Cardiac fibroblast (primary cell): Measurements from ENCODE around the gene NMNAT3.

Experiments
- DNase-seq, 2 donors: peaks; one replicate each; pipeline versions ENCODE4 v3.0.0 to v3.0.0-alpha.2; 2010; ENCODE audit warnings: low read depth in 2 of 2
- H3K4me3 ChIP-seq, 2 donors: replicated peaks in 1 of 2; 1 replicate in 1 of 2; 2 replicates in 1 of 2; pipeline ENCODE4 v1.5.1; 2011; ENCODE audit warnings: low read depth in 2 of 2, low read length in 2 of 2, mild to moderate bottlenecking in 2 of 2, moderate library complexity in 1 of 2
- CTCF ChIP-seq: IDR thresholded peaks from one replicate; pipeline ENCODE4 v1.5.1; 2011; ENCODE audit warnings: low read depth, mild to moderate bottlenecking, low read length, inconsistent platforms

NMNAT3 gene

GRCh38 chr3:139676632-139677387 lies 962 bp downstream of the NMNAT3 start:
- no peak for DNase-seq
- TF ChIP-seq CTCF, result no peak
- no peak overlapping the region for H3K4me3 ChIP-seq

GRCh38 chr3:139676108-139676507 lies 1.7 kb downstream of the NMNAT3 start:
- no peak overlapping the region for H3K4me3 ChIP-seq
- DNase-seq, result no peak
- no peak for TF ChIP-seq CTCF

- no peak for DNase-seq
- no peak for TF ChIP-seq CTCF
- no peak overlapping the region for H3K4me3 ChIP-seq
These were observed 2.4 kb downstream of the NMNAT3 start for GRCh38 chr3:139675327-139675726.

- DNase-seq, result no peak
- no peak overlapping the region for H3K4me3 ChIP-seq
- no peak for TF ChIP-seq CTCF
These were observed 3.1 kb downstream of the NMNAT3 start for GRCh38 chr3:139674571-139675260.

GRCh38 chr3:139672884-139673283 lies 4.9 kb downstream of the NMNAT3 start:
- no peak for TF ChIP-seq CTCF
- no peak for DNase-seq
- H3K4me3 ChIP-seq, result no peak overlapping the region

- DNase-seq, result no peak
- TF ChIP-seq CTCF, result no peak
These were observed 5.7 kb downstream of the NMNAT3 start for GRCh38 chr3:139671863-139672646.

More at GRCh38 chr3:139671863-139672646, 5.7 kb downstream of the NMNAT3 start:
- H3K4me3 ChIP-seq, result no peak overlapping the region
